Vagina (tissue), 2 donors: Measurements from ENCODE around the gene ADAMTS2. TPM values are rescaled to one million over a fixed set of nuclear protein-coding genes. Genes with fewer than 3 reads are reported as not detected.
A peak's percentile ranks its signal among the peaks of the same experiment; 100 is the strongest.

Source experiments
- DNase-seq, 2 donors: peaks; one replicate each; pipeline ENCODE4 v3.0.0-alpha.2; 2017; ENCODE audit errors: extremely low spot score in 2 of 2
- H3K27ac ChIP-seq: fragments of 200-600 bp; sonication (generic); one replicate; pipeline ENCODE4 v1.5.1; 2019
- H3K27me3 ChIP-seq: fragments of 200-600 bp; sonication (generic); one replicate; pipeline ENCODE4 v1.5.1; 2019
- H3K36me3 ChIP-seq, 2 donors: fragments of 200-600 bp; sonication (generic); one replicate each; pipeline ENCODE4 v1.5.1; 2017 to 2019
- H3K4me1 ChIP-seq: fragments of 200-600 bp; sonication (generic); one replicate; pipeline ENCODE4 v1.5.1; 2019
- H3K4me3 ChIP-seq, 2 donors: fragments of 200-600 bp; sonication (generic); 1 replicate in 1 of 2; 2 replicates in 1 of 2; pipeline ENCODE4 v1.5.1; 2016 to 2019
- H3K9me3 ChIP-seq: fragments of 200-600 bp; sonication (generic); one replicate; pipeline ENCODE4 v1.5.1; 2019
- POLR2A ChIP-seq, 2 donors: fragments of 450-650 bp; IDR thresholded peaks; one replicate each; pipeline ENCODE4 v1.6.1; 2017; ENCODE audit warnings: antibody characterized with exemption in 2 of 2, mild to moderate bottlenecking in 2 of 2, moderate library complexity in 2 of 2
- POLR2AphosphoS5 ChIP-seq, 2 donors: sonication (generic); formaldehyde crosslinking; IDR thresholded peaks; one replicate each; pipeline ENCODE4 v1.9.0; 2017; ENCODE audit warnings: antibody characterized with exemption in 2 of 2, mild to moderate bottlenecking in 2 of 2, low read depth in 1 of 2; ENCODE audit not compliant: insufficient read depth in 1 of 2
- intact Hi-C: fragments of 100-400 bp; cut with DNase I; formaldehyde crosslinking; loops from one replicate; pipeline ENCODE4 v1.15.1; 2023
- total RNA-seq: library from RNA; depleted of rRNA; stranded (reverse); fragments of >200 nt; gene quantifications from one replicate; pipeline ENCODE4 v1.2.3, GENCODE V29; 2016
- TF ChIP-seq, protein P1 (sequence below), 3 experiments: fragments of 450-650 bp in 2 of 3; fragments of 200-600 bp in 1 of 3; sonication (generic) in 1 of 3; IDR thresholded peaks; one replicate each; pipeline ENCODE4 v1.5.1; 2017 to 2019; ENCODE audit warnings: antibody characterized with exemption in 3 of 3, mild to moderate bottlenecking in 2 of 3, moderate library complexity in 2 of 3

The ADAMTS2 gene
- total RNA-seq, 1 donor from 2014 or later = 17.4 TPM

DNA sequence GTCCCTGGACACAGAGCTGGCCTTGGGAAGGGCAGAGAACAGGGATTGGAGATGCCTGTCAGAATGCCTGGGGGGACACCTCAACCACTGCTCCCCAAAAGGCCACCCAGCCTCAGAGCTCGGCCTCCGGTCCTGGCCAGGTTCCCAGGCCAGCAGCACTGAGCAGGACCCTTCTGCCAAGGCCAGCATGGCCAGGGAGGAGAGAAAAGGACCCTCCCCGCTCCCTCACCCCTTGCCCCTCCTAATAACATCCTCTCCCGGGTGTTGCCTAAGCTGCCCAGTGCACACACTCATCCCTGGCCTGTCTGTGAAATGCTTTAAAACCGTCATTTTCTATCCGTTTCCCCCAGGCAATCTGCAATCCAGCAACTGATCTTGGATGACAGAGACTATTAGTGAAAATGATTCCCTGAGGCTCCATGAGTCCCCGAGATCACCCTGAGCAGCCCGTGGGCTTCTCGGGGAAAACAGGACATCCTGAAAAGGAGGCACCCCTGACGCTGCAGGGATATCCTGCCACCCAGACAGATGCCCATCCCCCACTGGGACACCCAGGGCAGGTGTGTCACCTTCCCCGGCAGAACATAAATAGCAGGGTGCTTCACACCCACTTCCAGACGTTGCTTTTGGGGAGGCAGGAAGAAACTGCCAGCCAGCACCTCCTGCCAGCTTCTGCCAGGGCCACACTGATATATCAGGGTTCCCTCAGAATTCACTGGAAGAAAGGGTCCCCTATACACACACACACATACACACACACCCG lies 75.3 kb downstream of the ADAMTS2 start:
- peak overlapping the region; percentile 87 for H3K27ac ChIP-seq
- peak in 1 of 2 donors; percentile 87 for DNase-seq
- H3K9me3 ChIP-seq = no peaks in the 10 kb centered on the region
- H3K4me1 ChIP-seq = peaks cover 94% of the 10 kb centered on the region
- intact Hi-C loops = loop anchor here (5.0 kb wide), 1 partner anchor 72 kb away; no protein-coding TSS in a partner anchor
- H3K4me3 ChIP-seq = no peak overlapping the region
- TF ChIP-seq, protein P1, sequence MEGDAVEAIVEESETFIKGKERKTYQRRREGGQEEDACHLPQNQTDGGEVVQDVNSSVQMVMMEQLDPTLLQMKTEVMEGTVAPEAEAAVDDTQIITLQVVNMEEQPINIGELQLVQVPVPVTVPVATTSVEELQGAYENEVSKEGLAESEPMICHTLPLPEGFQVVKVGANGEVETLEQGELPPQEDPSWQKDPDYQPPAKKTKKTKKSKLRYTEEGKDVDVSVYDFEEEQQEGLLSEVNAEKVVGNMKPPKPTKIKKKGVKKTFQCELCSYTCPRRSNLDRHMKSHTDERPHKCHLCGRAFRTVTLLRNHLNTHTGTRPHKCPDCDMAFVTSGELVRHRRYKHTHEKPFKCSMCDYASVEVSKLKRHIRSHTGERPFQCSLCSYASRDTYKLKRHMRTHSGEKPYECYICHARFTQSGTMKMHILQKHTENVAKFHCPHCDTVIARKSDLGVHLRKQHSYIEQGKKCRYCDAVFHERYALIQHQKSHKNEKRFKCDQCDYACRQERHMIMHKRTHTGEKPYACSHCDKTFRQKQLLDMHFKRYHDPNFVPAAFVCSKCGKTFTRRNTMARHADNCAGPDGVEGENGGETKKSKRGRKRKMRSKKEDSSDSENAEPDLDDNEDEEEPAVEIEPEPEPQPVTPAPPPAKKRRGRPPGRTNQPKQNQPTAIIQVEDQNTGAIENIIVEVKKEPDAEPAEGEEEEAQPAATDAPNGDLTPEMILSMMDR (IDR thresholded peaks at IDR 0.05) = no peak
- TF ChIP-seq POLR2A (IDR thresholded peaks at IDR 0.05) (no peak), POLR2AphosphoS5 (IDR thresholded peaks at IDR 0.05; ENCODE audit: insufficient read depth in 1 of 2, low read depth in 1 of 2) (peak in 1 of 2 donors; percentile 6)
- H3K36me3 ChIP-seq = no peaks in the 10 kb centered on the region
- H3K27me3 ChIP-seq = no peaks in the 10 kb centered on the region

DNA sequence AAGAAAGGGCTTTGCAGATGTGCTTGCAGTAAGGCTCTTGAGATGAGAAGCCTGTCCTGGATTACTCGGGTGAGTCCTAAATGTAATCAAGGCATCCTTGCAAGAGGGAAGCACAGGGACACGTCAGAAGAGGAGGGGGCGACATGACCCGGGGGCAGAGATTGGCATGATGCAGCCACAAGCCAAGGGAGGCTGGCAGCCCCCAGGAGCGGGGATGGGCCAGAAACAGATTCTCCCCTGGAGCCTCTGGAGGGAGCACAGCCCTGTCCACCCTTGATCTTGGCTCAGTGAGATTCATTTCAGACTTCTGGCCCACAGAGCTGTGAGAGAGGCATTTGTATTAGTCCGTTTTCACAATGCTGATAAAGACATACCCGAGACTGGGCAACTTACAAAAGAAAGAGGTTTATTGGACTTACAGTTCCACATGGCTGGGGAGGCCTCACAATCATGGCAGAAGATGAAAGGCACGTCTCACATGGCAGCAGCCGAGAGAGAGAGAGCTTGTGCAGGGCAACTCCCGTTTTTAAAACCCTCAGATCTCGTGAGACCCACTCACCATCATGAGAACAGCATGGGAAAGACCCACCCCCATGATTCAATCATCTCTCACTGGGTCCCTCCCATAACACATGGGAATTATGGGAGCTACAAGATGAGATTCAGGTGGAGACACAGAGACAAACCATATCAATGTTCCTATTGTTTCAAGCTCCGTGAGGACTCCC lies 76.1 kb downstream of the ADAMTS2 start:
- Histone ChIP-seq H3K4me1 (peaks cover 94% of the 10 kb centered on the region), H3K27ac (peak overlapping the region; percentile 87), H3K36me3 (no peaks in the 10 kb centered on the region), H3K27me3 (no peaks in the 10 kb centered on the region), H3K4me3 (no peak overlapping the region), H3K9me3 (no peaks in the 10 kb centered on the region)
- TF ChIP-seq, protein P1 (IDR thresholded peaks at IDR 0.05) = no peak
- TF ChIP-seq POLR2AphosphoS5 (IDR thresholded peaks at IDR 0.05; ENCODE audit: insufficient read depth in 1 of 2, low read depth in 1 of 2) (no peak), POLR2A (IDR thresholded peaks at IDR 0.05) (no peak)
- intact Hi-C loops = no loop called here
- peak; percentile 52 to 80 for DNase-seq

DNA sequence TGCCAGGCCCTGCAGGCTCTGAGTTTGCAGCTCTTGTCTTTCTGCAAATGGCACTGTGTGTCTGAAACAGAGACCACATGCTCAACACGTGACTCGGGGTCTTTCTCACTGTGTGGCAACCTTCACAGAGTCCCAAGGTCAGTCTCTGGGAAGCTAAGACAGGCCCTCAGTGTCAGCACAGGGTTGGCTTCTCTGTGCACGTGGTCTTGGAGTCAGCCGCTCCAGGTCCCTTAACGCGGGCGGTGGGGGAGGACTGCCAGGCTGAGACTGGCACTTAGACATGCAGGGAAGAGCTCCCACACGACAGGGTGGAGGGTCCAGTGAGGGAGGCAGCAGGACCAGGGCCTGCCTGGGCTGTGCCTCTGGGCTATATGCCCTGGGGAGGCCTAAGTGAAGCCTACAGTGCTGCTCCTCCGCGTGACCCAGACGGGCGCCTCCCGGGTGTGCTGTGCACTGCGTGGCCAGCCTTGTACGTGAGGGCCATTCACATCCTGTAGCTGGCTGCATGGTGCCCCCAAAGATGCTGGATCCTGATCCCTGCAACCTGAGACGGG lies 76.8 kb downstream of the ADAMTS2 start:
- TF ChIP-seq, protein P1 (IDR thresholded peaks at IDR 0.05) = no peak
- no peak for TF ChIP-seq POLR2AphosphoS5 (IDR thresholded peaks at IDR 0.05; ENCODE audit: insufficient read depth in 1 of 2, low read depth in 1 of 2)
- TF ChIP-seq POLR2A (IDR thresholded peaks at IDR 0.05) = no peak
- no peaks in the 10 kb centered on the region for H3K9me3 ChIP-seq
- intact Hi-C loops = no loop called here
- H3K27ac ChIP-seq = peak overlapping the region; percentile 87
- no peaks in the 10 kb centered on the region for H3K27me3 ChIP-seq
- H3K36me3 ChIP-seq = no peaks in the 10 kb centered on the region
- peaks cover 93% of the 10 kb centered on the region for H3K4me1 ChIP-seq
- DNase-seq = peak; percentile 22 to 86
- H3K4me3 ChIP-seq = no peak overlapping the region

DNA sequence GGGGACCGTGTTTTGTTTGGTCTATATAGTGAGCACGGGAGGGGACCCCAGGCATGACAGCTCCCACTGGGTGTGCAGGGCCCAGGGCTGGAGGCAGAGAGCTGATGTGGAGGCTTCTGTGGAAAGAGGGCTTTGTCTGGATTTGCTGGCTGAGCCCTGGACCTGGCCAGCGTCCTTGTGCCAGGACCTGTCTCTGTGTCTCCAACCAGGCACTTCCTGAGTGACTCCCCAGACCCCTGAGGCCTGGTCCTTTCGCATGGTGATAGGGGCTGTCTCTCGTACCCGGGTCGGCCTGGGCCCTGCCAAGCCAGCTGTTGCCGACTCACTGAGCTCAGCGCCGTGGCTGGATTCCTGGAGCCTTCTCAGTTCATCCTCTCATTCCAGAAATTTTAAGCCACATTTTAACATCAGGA lies 77.6 kb downstream of the ADAMTS2 start:
- intact Hi-C loops = no loop called here

More for the DNA sequence above, 77.6 kb downstream of the ADAMTS2 start:
- no peak for TF ChIP-seq POLR2AphosphoS5 (IDR thresholded peaks at IDR 0.05; ENCODE audit: insufficient read depth in 1 of 2, low read depth in 1 of 2)
- TF ChIP-seq, protein P1 (IDR thresholded peaks at IDR 0.05) = no peak
- TF ChIP-seq POLR2A (IDR thresholded peaks at IDR 0.05) = no peak
- Histone ChIP-seq H3K27me3 (no peaks in the 10 kb centered on the region), H3K4me1 (peaks cover 85% of the 10 kb centered on the region), H3K4me3 (no peak overlapping the region), H3K36me3 (no peaks in the 10 kb centered on the region), H3K9me3 (no peaks in the 10 kb centered on the region), H3K27ac (peak overlapping the region; percentile 87)
- DNase-seq = peak; percentile 79 to 82
